PC-3 (cell line): ENCODE data around the gene TNFRSF4.

Experiments
- CTCF ChIP-seq: fragments of 300-600 bp; sonication (generic); conservative IDR thresholded peaks from 2 replicates; pipeline ENCODE4 v1.5.1; 2017; ENCODE audit warnings: antibody characterized with exemption, low read depth, mild to moderate bottlenecking, low read length
- EZH2 ChIP-seq: fragments of 300-600 bp; sonication (generic); IDR thresholded peaks from one replicate; pipeline ENCODE4 v1.6.1; 2017; ENCODE audit warnings: antibody characterized with exemption, mild to moderate bottlenecking, low read length; ENCODE audit not compliant: unreplicated experiment

GRCh38 chr1:1177452-1178206 is 36.3 kb downstream of the TNFRSF4 start:
- TF ChIP-seq CTCF = no peak
- TF ChIP-seq EZH2 = no peak
